Astrocyte (in vitro differentiated cells and primary cell): ENCODE results near the gene FGFR4. TPM values are rescaled to one million over a fixed set of nuclear protein-coding genes. Genes with fewer than 3 reads are reported as not detected.

Experiments
- DNase-seq: peaks from one replicate; pipeline ENCODE4 v3.0.0-alpha.2; 2010; ENCODE audit warnings: low read depth
- FAIRE-seq: peaks from 2 replicates; lab custom pipeline; 2011; peaks lifted over from hg19 to GRCh38; lab: Jason Lieb, UNC
- H2AFZ ChIP-seq: 2 replicates; pipeline ENCODE4 v1.6.0; 2012; ENCODE audit warnings: low read depth, low read length, inconsistent platforms
- H3K27ac ChIP-seq: 2 replicates; pipeline ENCODE4 v1.5.1; 2011; ENCODE audit warnings: low read depth, low read length, inconsistent platforms
- H3K27me3 ChIP-seq: 2 replicates; pipeline ENCODE4 v1.6.0; 2011; ENCODE audit warnings: low read length, inconsistent platforms; ENCODE audit not compliant: insufficient read depth
- H3K36me3 ChIP-seq: 2 replicates; pipeline ENCODE4 v1.5.1; 2011; ENCODE audit warnings: low read length, inconsistent platforms; ENCODE audit not compliant: insufficient read depth
- H3K4me1 ChIP-seq: 2 replicates; pipeline ENCODE4 v1.5.1; 2011; ENCODE audit warnings: low read length, inconsistent platforms; ENCODE audit not compliant: insufficient read depth
- H3K4me2 ChIP-seq: 2 replicates; pipeline ENCODE4 v1.6.0; 2012; ENCODE audit warnings: low read length, inconsistent platforms
- H3K4me3 ChIP-seq: 2 replicates; pipeline ENCODE4 v1.5.1; 2011; ENCODE audit warnings: low read depth, mild to moderate bottlenecking, low read length, inconsistent platforms; ENCODE audit not compliant: insufficient read depth
- H3K79me2 ChIP-seq: 2 replicates; pipeline ENCODE4 v1.6.0; 2012; ENCODE audit warnings: mild to moderate bottlenecking, low read length, inconsistent platforms; ENCODE audit not compliant: insufficient read depth
- H3K9ac ChIP-seq: 2 replicates; pipeline ENCODE4 v1.6.0; 2012; ENCODE audit warnings: mild to moderate bottlenecking, low read length, inconsistent platforms
- H3K9me3 ChIP-seq: 2 replicates; pipeline ENCODE4 v1.5.1; 2012; ENCODE audit warnings: low read depth, mild to moderate bottlenecking, low read length, inconsistent platforms; ENCODE audit not compliant: insufficient read depth
- H4K20me1 ChIP-seq: 2 replicates; pipeline ENCODE4 v1.6.0; 2012; ENCODE audit warnings: low read length, inconsistent platforms; ENCODE audit not compliant: insufficient read depth
- H3K27ac Mint-ChIP-seq: one replicate; pipeline ENCODE4 v1.8.0; 2021; ENCODE audit warnings: mild to moderate bottlenecking, mixed read lengths; ENCODE audit not compliant: unreplicated experiment
- H3K27me3 Mint-ChIP-seq: one replicate; pipeline ENCODE4 v1.8.0; 2021; ENCODE audit warnings: low read depth, mixed read lengths; ENCODE audit not compliant: unreplicated experiment
- H3K36me3 Mint-ChIP-seq: one replicate; pipeline ENCODE4 v1.8.0; 2021; ENCODE audit warnings: low read depth, mixed read lengths; ENCODE audit not compliant: unreplicated experiment
- H3K4me1 Mint-ChIP-seq: one replicate; pipeline ENCODE4 v1.8.0; 2021; ENCODE audit warnings: low read depth, mixed read lengths; ENCODE audit not compliant: unreplicated experiment
- H3K4me3 Mint-ChIP-seq: one replicate; pipeline ENCODE4 v1.8.0; 2021; ENCODE audit warnings: mild to moderate bottlenecking, moderate library complexity, mixed read lengths; ENCODE audit not compliant: unreplicated experiment
- H3K9me3 Mint-ChIP-seq: one replicate; pipeline ENCODE4 v1.8.0; 2021; ENCODE audit warnings: mild to moderate bottlenecking, mixed read lengths; ENCODE audit not compliant: unreplicated experiment
- EZH2 ChIP-seq: IDR thresholded peaks from 2 replicates; pipeline ENCODE4 v1.6.1; 2012; ENCODE audit warnings: mild to moderate bottlenecking, low read length, inconsistent platforms; ENCODE audit not compliant: insufficient read depth
- total RNA-seq: library from RNA; stranded (reverse); gene quantifications from 2 replicates; pipeline ENCODE4 v1.2.1, GENCODE V29; 2021
- TF ChIP-seq, protein P1 (sequence below): IDR thresholded peaks from 2 replicates; pipeline ENCODE4 v1.5.1; 2011; ENCODE audit warnings: low read depth, mild to moderate bottlenecking, inconsistent platforms, low read length, moderate library complexity; ENCODE audit not compliant: insufficient read depth

Gene FGFR4
- total RNA-seq, 1 donor from 2014 or later, result 4.8 TPM

DNA sequence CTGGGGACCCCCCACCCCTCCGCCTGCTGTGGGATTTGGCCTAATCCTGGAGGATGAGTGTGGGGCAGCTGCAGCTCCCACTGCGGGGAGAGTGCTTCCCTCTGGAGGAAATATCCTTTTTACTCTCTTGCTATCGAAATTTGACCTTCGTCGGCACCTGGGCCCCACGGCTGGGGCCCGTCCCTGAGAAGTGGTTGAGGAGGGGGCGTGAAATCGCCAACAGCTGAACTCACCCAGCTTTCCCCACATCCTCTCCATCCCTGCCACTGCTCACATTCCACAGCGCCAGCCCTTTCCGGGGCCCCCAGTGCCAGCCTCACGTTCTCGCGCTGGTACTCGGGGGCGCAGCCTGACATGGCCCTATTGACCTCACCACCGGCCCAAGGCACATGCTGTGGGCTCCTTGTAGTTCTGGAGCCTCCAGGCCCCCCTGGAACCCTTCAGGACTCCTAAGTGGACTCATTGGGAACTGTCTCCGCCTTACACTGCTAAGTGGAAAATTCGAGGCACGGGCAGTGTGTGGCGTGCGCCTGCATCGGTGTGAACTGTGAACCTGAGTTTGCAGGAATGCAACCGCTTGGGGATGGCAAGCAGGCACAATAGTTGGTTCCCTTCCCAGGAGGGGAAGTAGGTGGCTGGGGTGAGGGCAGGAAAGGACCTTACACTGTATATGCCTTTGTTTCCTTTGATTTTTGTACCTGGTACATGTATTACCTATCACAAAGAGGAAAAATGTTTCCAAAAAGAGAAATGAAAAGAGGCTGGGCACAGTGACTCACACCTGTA, 19.2 kb downstream of the FGFR4 start:
- H3K9me3 Mint-ChIP-seq, result no peaks in the 10 kb centered on the region
- FAIRE-seq (no peak), DNase-seq (no peak)
- H3K27me3 Mint-ChIP-seq, result peaks cover 29% of the 10 kb centered on the region
- H3K27ac Mint-ChIP-seq, result no peak overlapping the region
- Histone ChIP-seq H3K27ac (no peak overlapping the region), H3K79me2 (no peaks in the 10 kb centered on the region), H3K4me1 (no peaks in the 10 kb centered on the region), H3K27me3 (no peaks in the 10 kb centered on the region), H3K4me2 (no peak overlapping the region), H3K9me3 (no peaks in the 10 kb centered on the region), H2AFZ (no peak overlapping the region), H3K36me3 (no peaks in the 10 kb centered on the region), H4K20me1 (no peaks in the 10 kb centered on the region), H3K4me3 (no peak overlapping the region), H3K9ac (no peak overlapping the region)
- no peak overlapping the region for H3K4me3 Mint-ChIP-seq
- H3K4me1 Mint-ChIP-seq, result no peaks in the 10 kb centered on the region
- no peaks in the 10 kb centered on the region for H3K36me3 Mint-ChIP-seq
- TF ChIP-seq, protein P1, sequence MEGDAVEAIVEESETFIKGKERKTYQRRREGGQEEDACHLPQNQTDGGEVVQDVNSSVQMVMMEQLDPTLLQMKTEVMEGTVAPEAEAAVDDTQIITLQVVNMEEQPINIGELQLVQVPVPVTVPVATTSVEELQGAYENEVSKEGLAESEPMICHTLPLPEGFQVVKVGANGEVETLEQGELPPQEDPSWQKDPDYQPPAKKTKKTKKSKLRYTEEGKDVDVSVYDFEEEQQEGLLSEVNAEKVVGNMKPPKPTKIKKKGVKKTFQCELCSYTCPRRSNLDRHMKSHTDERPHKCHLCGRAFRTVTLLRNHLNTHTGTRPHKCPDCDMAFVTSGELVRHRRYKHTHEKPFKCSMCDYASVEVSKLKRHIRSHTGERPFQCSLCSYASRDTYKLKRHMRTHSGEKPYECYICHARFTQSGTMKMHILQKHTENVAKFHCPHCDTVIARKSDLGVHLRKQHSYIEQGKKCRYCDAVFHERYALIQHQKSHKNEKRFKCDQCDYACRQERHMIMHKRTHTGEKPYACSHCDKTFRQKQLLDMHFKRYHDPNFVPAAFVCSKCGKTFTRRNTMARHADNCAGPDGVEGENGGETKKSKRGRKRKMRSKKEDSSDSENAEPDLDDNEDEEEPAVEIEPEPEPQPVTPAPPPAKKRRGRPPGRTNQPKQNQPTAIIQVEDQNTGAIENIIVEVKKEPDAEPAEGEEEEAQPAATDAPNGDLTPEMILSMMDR, result no peak
- TF ChIP-seq EZH2, result no peak

GRCh38 chr5:177107159-177107558, 20.4 kb downstream of the FGFR4 start:
- Histone ChIP-seq H3K36me3 (no peaks in the 10 kb centered on the region), H2AFZ (no peak overlapping the region), H3K9me3 (no peaks in the 10 kb centered on the region), H4K20me1 (peaks cover 1% of the 10 kb centered on the region), H3K27ac (no peak overlapping the region), H3K4me1 (no peaks in the 10 kb centered on the region), H3K79me2 (no peaks in the 10 kb centered on the region), H3K27me3 (no peaks in the 10 kb centered on the region), H3K9ac (no peak overlapping the region), H3K4me2 (no peak overlapping the region), H3K4me3 (no peak overlapping the region)
- Mint-ChIP-seq H3K27ac (no peak overlapping the region), H3K27me3 (peaks cover 32% of the 10 kb centered on the region), H3K36me3 (no peaks in the 10 kb centered on the region), H3K9me3 (no peaks in the 10 kb centered on the region), H3K4me1 (no peaks in the 10 kb centered on the region), H3K4me3 (no peak overlapping the region)
- TF ChIP-seq EZH2, result no peak
- TF ChIP-seq, protein P1, result no peak
- FAIRE-seq (no peak), DNase-seq (no peak)

GRCh38 chr5:177109810-177110209, 23.1 kb downstream of the FGFR4 start:
- no peaks in the 10 kb centered on the region for H3K79me2 ChIP-seq
- no peaks in the 10 kb centered on the region for H3K9me3 ChIP-seq
- H3K4me2 ChIP-seq, result no peak overlapping the region
- H3K4me1 ChIP-seq, result no peaks in the 10 kb centered on the region
- no peak for DNase-seq
- H2AFZ ChIP-seq, result no peak overlapping the region
- no peaks in the 10 kb centered on the region for H3K27me3 ChIP-seq
- H3K9ac ChIP-seq, result no peak overlapping the region
- Mint-ChIP-seq H3K36me3 (no peaks in the 10 kb centered on the region), H3K9me3 (no peaks in the 10 kb centered on the region), H3K4me1 (no peaks in the 10 kb centered on the region), H3K4me3 (peak overlapping the region; percentile 37), H3K27ac (no peak overlapping the region), H3K27me3 (peaks cover 33% of the 10 kb centered on the region)
- peaks cover 6% of the 10 kb centered on the region for H4K20me1 ChIP-seq
- no peak overlapping the region for H3K4me3 ChIP-seq
- no peak overlapping the region for H3K27ac ChIP-seq
- no peaks in the 10 kb centered on the region for H3K36me3 ChIP-seq
- TF ChIP-seq, protein P1, result no peak
- no peak for TF ChIP-seq EZH2
- no peak for FAIRE-seq
